Measurements from ENCODE around the gene HGFAC.

The HGFAC gene

DNA sequence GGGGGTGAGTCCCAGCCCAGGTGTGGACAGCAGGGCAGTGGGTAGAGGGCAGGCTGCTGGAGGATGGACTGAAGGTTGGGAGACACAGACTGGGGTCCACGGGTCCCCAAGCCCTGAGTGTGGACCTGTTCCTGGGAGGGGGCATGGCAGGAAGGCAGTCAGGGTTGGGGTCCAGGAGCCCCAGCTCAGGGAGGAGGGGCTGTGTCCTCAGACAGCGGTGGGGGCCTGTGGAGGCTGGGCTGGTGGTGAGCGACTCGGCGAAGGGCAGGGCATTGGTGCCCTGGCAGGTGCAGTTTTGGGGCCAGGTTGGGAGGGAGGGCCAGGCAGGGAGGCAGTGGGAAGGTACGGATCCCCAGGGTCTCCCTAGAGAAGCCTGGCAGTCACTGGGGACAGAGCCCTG, 55.3 kb downstream of the HGFAC start:
- H3K27me3 ChIP-seq (ENCODE audit: insufficient read depth, low read depth), result peaks cover 6% of the 10 kb centered on the region; the same call in 1 of the 2 replicates

DNA sequence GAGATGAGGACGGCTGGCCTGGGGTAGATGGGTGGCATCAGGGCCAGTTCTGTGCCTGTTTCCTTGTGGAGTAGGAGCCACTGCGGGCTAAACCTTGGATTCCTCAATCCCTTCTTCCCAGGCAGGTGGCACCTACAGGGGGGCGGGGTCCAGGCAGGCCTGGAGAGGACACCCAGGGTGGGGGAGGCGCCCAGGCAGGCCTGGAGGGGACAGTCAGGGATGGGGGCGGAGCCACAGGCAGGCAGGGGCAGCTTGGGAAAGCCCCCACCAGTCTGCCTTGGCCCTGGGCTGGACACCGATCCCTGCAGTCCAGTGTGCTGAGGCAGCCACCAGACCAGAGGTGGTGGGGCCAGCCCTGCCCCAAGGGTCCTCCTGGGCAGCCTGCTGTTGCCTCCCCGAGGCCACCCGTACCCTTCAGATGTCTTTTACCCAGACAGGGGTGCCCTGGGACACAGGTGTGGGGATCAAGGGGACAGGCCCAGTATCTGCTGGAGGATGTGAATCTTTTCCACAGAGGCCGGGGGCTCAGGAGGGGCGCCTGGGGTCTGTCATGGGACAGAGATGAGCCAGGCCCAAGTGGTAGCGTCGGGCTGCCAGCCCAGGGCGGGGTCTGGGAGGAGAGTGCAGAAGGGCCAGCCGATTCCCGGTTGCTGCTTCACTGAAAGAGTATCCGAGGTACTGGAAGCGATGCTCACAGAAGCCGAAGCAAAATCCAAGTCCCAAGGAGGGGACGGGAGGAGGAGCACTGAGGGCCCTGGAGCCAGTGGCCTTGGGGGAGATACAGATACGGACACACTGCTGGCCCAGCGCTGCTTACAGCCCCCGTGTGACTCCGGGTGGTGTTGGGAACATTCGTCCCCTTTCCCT, 56.0 kb downstream of the HGFAC start:
- Histone ChIP-seq H3K27ac (no peak overlapping the region), H3K9ac (no peak overlapping the region), H3K79me2 (ENCODE audit: insufficient read depth, low read depth) (no peaks in the 10 kb centered on the region), H3K4me2 (no peak overlapping the region), H3K4me1 (ENCODE audit: low read depth, poor library complexity, severe bottlenecking) (no peaks in the 10 kb centered on the region), H4K20me1 (ENCODE audit: insufficient read depth) (no peaks in the 10 kb centered on the region), H2AFZ (ENCODE audit: low read depth) (no peak overlapping the region), H3K27me3 (ENCODE audit: insufficient read depth, low read depth) (peaks cover 2% of the 10 kb centered on the region; the same call in 1 of the 2 replicates), H3K4me3 (IDR thresholded peaks at IDR 0.05; ENCODE audit: insufficient read depth, low read depth, low read length) (no peak overlapping the region), H3K36me3 (ENCODE audit: insufficient read depth) (no peaks in the 10 kb centered on the region)
- TF ChIP-seq CTCF (conservative IDR thresholded peaks at IDR 0.05; ENCODE audit: low read depth, low read length), result no peak

More for the DNA sequence above, 55.3 kb downstream of the HGFAC start:
- H3K36me3 ChIP-seq (ENCODE audit: insufficient read depth), result no peaks in the 10 kb centered on the region
- H4K20me1 ChIP-seq (ENCODE audit: insufficient read depth), result no peaks in the 10 kb centered on the region
- no peak overlapping the region for H3K27ac ChIP-seq
- H3K4me3 ChIP-seq (IDR thresholded peaks at IDR 0.05; ENCODE audit: insufficient read depth, low read depth, low read length), result no peak overlapping the region
- no peak overlapping the region for H3K9ac ChIP-seq
- H2AFZ ChIP-seq (ENCODE audit: low read depth), result no peak overlapping the region
- H3K79me2 ChIP-seq (ENCODE audit: insufficient read depth, low read depth), result no peaks in the 10 kb centered on the region
- H3K4me1 ChIP-seq (ENCODE audit: low read depth, poor library complexity, severe bottlenecking), result no peaks in the 10 kb centered on the region
- TF ChIP-seq CTCF (conservative IDR thresholded peaks at IDR 0.05; ENCODE audit: low read depth, low read length), result no peak
- no peak overlapping the region for H3K4me2 ChIP-seq

DNA sequence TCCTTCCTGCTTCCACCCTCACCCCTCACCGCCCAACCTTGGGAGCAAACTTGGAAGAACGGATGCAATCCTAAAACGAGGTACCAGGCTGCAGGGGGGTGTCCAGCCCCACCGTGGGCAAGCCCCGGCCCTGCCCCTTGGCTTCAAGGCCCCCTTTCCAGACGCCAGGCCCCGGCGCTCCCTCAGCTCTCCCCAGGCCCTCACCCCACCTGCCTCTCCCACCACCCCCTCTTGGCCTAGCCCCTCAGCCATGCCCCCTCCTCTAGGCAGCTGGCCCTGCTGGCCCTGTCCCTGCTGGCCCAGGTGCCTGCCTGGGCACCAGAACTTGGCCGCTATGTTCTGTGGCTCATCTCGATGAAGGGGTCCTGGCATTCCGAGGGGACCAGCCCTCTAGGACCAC, 56.6 kb downstream of the HGFAC start:
- no peak overlapping the region for H2AFZ ChIP-seq (ENCODE audit: low read depth)
- no peak overlapping the region for H3K4me2 ChIP-seq
- H3K27me3 ChIP-seq (ENCODE audit: insufficient read depth, low read depth), result no peaks in the 10 kb centered on the region; the same call in 1 of the 2 replicates
- TF ChIP-seq CTCF (conservative IDR thresholded peaks at IDR 0.05; ENCODE audit: low read depth, low read length), result no peak
- no peaks in the 10 kb centered on the region for H4K20me1 ChIP-seq (ENCODE audit: insufficient read depth)
- no peaks in the 10 kb centered on the region for H3K4me1 ChIP-seq (ENCODE audit: low read depth, poor library complexity, severe bottlenecking)
- H3K79me2 ChIP-seq (ENCODE audit: insufficient read depth, low read depth), result no peaks in the 10 kb centered on the region
- H3K36me3 ChIP-seq (ENCODE audit: insufficient read depth), result no peaks in the 10 kb centered on the region
- no peak overlapping the region for H3K4me3 ChIP-seq (IDR thresholded peaks at IDR 0.05; ENCODE audit: insufficient read depth, low read depth, low read length)
- H3K9ac ChIP-seq, result no peak overlapping the region
- no peak overlapping the region for H3K27ac ChIP-seq
